Measurements from ENCODE around the gene NAPB. TPM values are rescaled to one million over a fixed set of nuclear protein-coding genes. Genes with fewer than 3 reads are reported as not detected.
"Not testable (repeated sequence)": the region's sequence is repeated elsewhere in the genome, so short reads cannot be mapped to it uniquely, and the experiment has no call there.

The NAPB gene
- total RNA-seq, 1 donor, result 7.4 TPM

- TF ChIP-seq CTCF (IDR thresholded peaks at IDR 0.05; ENCODE audit: insufficient read depth, low read length), result peak; percentile 54
- peak; percentile 63 for DNase-seq (ENCODE audit: low read depth)
- H3K4me3 ChIP-seq (ENCODE audit: low read depth, low read length), result peak overlapping the region; percentile 80
These were observed 71.7 kb downstream of the NAPB start for GRCh38 chr20:23349338-23350195.

GRCh38 chr20:23348510-23348909 is 72.8 kb downstream of the NAPB start:
- H3K4me3 ChIP-seq (ENCODE audit: low read depth, low read length); DNase-seq (ENCODE audit: low read depth): not testable (repeated sequence)

- no peak for TF ChIP-seq CTCF (IDR thresholded peaks at IDR 0.05; ENCODE audit: insufficient read depth, low read length)
- DNase-seq (ENCODE audit: low read depth), result no peak
- H3K4me3 ChIP-seq (ENCODE audit: low read depth, low read length), result no peak overlapping the region
These were observed 73.5 kb downstream of the NAPB start for GRCh38 chr20:23347791-23348190.

GRCh38 chr20:23346002-23346401 is 75.3 kb downstream of the NAPB start:
- no peak overlapping the region for H3K4me3 ChIP-seq (ENCODE audit: low read depth, low read length)
- TF ChIP-seq CTCF (IDR thresholded peaks at IDR 0.05; ENCODE audit: insufficient read depth, low read length), result no peak
- no peak for DNase-seq (ENCODE audit: low read depth)

- DNase-seq (ENCODE audit: low read depth), result no peak
These were observed 77.0 kb downstream of the NAPB start for GRCh38 chr20:23344336-23344735.

GRCh38 chr20:23343590-23343989 is 77.7 kb downstream of the NAPB start:
- no peak overlapping the region for H3K4me3 ChIP-seq (ENCODE audit: low read depth, low read length)
- DNase-seq (ENCODE audit: low read depth), result no peak
- TF ChIP-seq CTCF (IDR thresholded peaks at IDR 0.05; ENCODE audit: insufficient read depth, low read length), result no peak

More at GRCh38 chr20:23344336-23344735, 77.0 kb downstream of the NAPB start:
- no peak overlapping the region for H3K4me3 ChIP-seq (ENCODE audit: low read depth, low read length)
- no peak for TF ChIP-seq CTCF (IDR thresholded peaks at IDR 0.05; ENCODE audit: insufficient read depth, low read length)

GRCh38 chr20:23341073-23341472 is 80.2 kb downstream of the NAPB start:
- no peak overlapping the region for H3K4me3 ChIP-seq (ENCODE audit: low read depth, low read length)
- TF ChIP-seq CTCF (IDR thresholded peaks at IDR 0.05; ENCODE audit: insufficient read depth, low read length), result no peak
- no peak for DNase-seq (ENCODE audit: low read depth)

All from fibroblast of the aortic adventitia (primary cell).